Measurements from ENCODE around the gene SLC4A2.

DNA sequence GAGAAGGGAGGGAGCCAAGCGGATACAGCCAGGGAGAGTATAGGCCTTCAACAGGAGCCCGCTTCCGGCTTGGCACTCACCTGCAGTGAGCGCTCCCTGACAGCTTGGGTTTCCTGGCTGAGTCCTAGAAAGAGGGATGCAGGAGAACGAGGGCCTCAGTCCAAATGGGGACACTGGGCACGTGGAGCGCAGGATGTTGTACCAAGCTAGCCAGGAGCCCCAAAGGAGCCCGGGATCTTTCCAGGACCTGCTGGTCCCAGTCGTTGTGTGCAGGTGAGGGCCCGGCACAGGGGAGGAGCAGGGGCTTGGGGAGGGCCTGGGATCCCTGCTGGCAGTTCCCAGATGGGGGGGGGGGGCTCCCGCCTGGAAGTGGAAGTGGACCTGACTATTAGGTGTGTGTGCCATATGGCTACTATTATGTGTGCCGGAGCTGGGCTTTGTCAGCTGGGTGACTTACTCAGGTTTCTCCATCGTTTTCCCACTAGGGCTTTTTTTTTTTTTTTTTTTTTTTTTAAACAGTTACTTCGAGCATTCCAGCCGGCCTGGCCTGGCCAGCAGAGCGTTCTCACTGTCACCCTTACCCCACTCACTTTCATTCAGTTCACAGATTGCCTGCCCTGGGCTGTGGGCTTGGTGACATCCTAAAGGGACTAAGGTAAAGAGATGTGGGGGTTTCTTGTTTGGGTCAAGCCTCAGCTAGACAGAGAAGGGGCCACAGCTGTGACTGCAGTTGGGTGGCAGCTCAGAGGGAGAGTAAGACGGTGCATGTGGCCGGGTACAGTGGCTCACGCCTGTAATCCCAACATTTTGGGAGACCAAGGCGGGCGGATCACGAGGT is 30.7 kb downstream of the SLC4A2 start:
- no peak for TF ChIP-seq CTCF (IDR thresholded peaks at IDR 0.05)
- TF ChIP-seq POLR2A (IDR thresholded peaks at IDR 0.05), result no peak
